ENCODE data around the gene ACBD4. TPM values are rescaled to one million over a fixed set of nuclear protein-coding genes. Genes with fewer than 3 reads are reported as not detected.

Gene ACBD4
- total and polyA plus RNA-seq, 2 of the 13 experiments (the other 11 are each of a cell fraction or from before 2014, with no cell fraction given), result 16.1 to 26.9 TPM

- TF ChIP-seq, protein P1, sequence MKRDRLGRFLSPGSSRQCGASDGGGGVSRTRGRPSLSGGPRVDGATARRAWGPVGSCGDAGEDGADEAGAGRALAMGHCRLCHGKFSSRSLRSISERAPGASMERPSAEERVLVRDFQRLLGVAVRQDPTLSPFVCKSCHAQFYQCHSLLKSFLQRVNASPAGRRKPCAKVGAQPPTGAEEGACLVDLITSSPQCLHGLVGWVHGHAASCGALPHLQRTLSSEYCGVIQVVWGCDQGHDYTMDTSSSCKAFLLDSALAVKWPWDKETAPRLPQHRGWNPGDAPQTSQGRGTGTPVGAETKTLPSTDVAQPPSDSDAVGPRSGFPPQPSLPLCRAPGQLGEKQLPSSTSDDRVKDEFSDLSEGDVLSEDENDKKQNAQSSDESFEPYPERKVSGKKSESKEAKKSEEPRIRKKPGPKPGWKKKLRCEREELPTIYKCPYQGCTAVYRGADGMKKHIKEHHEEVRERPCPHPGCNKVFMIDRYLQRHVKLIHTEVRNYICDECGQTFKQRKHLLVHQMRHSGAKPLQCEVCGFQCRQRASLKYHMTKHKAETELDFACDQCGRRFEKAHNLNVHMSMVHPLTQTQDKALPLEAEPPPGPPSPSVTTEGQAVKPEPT (CRISPR knock-in tag; IDR thresholded peaks at IDR 0.05; ENCODE audit: low read depth), result no peak; the same call in 1 of the 2 replicates
- TF ChIP-seq ZNF724P (CRISPR knock-in tag; IDR thresholded peaks at IDR 0.05; ENCODE audit: borderline replicate concordance), result no peak
- peak; percentile 90 for TF ChIP-seq CBX5 (CRISPR knock-in tag; IDR thresholded peaks at IDR 0.05; ENCODE audit: borderline replicate concordance)
- peak; percentile 62 for TF ChIP-seq YY1 (IDR thresholded peaks at IDR 0.05; ENCODE audit: insufficient read depth, insufficient replicate concordance, low read depth, low read length)
- TF ChIP-seq ZBTB38 (CRISPR knock-in tag; IDR thresholded peaks at IDR 0.05), result peak; percentile 35
- TF ChIP-seq ZNF557 (CRISPR knock-in tag; IDR thresholded peaks at IDR 0.05), result peak; percentile 87; the same call in 1 of the 2 replicates
- TF ChIP-seq, protein P2, sequence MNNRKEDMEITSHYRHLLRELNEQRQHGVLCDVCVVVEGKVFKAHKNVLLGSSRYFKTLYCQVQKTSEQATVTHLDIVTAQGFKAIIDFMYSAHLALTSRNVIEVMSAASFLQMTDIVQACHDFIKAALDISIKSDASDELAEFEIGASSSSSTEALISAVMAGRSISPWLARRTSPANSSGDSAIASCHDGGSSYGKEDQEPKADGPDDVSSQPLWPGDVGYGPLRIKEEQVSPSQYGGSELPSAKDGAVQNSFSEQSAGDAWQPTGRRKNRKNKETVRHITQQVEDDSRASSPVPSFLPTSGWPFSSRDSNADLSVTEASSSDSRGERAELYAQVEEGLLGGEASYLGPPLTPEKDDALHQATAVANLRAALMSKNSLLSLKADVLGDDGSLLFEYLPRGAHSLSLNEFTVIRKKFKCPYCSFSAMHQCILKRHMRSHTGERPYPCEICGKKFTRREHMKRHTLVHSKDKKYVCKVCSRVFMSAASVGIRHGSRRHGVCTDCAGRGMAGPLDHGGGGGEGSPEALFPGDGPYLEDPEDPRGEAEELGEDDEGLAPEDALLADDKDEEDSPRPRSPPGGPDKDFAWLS (CRISPR knock-in tag; IDR thresholded peaks at IDR 0.05; ENCODE audit: borderline replicate concordance), result no peak
- TF ChIP-seq ZNF790 (CRISPR knock-in tag; IDR thresholded peaks at IDR 0.05; ENCODE audit: borderline replicate concordance), result peak; percentile 79; the same call in 1 of the 2 replicates
- no peak for TF ChIP-seq IKZF4 (CRISPR knock-in tag; IDR thresholded peaks at IDR 0.05; ENCODE audit: borderline replicate concordance, low read depth, not compliant biosample characterization)
- TF ChIP-seq, protein P3, sequence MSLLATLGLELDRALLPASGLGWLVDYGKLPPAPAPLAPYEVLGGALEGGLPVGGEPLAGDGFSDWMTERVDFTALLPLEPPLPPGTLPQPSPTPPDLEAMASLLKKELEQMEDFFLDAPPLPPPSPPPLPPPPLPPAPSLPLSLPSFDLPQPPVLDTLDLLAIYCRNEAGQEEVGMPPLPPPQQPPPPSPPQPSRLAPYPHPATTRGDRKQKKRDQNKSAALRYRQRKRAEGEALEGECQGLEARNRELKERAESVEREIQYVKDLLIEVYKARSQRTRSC (CRISPR knock-in tag; IDR thresholded peaks at IDR 0.05; ENCODE audit: low read depth), result no peak
- no peak for TF ChIP-seq ZNF709 (CRISPR knock-in tag; IDR thresholded peaks at IDR 0.05)
- TF ChIP-seq, protein P4, sequence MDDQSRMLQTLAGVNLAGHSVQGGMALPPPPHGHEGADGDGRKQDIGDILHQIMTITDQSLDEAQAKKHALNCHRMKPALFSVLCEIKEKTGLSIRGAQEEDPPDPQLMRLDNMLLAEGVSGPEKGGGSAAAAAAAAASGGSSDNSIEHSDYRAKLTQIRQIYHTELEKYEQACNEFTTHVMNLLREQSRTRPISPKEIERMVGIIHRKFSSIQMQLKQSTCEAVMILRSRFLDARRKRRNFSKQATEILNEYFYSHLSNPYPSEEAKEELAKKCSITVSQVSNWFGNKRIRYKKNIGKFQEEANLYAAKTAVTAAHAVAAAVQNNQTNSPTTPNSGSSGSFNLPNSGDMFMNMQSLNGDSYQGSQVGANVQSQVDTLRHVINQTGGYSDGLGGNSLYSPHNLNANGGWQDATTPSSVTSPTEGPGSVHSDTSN (CRISPR knock-in tag; IDR thresholded peaks at IDR 0.05; ENCODE audit: borderline replicate concordance), result no peak
- TF ChIP-seq RAD51 (IDR thresholded peaks at IDR 0.05; ENCODE audit: borderline replicate concordance), result no peak
- TF ChIP-seq ZNF335 (CRISPR knock-in tag; IDR thresholded peaks at IDR 0.05), result 0 out of 2 replicates have a peak, but pooled peaks have one; percentile 6
- TF ChIP-seq, protein P5, sequence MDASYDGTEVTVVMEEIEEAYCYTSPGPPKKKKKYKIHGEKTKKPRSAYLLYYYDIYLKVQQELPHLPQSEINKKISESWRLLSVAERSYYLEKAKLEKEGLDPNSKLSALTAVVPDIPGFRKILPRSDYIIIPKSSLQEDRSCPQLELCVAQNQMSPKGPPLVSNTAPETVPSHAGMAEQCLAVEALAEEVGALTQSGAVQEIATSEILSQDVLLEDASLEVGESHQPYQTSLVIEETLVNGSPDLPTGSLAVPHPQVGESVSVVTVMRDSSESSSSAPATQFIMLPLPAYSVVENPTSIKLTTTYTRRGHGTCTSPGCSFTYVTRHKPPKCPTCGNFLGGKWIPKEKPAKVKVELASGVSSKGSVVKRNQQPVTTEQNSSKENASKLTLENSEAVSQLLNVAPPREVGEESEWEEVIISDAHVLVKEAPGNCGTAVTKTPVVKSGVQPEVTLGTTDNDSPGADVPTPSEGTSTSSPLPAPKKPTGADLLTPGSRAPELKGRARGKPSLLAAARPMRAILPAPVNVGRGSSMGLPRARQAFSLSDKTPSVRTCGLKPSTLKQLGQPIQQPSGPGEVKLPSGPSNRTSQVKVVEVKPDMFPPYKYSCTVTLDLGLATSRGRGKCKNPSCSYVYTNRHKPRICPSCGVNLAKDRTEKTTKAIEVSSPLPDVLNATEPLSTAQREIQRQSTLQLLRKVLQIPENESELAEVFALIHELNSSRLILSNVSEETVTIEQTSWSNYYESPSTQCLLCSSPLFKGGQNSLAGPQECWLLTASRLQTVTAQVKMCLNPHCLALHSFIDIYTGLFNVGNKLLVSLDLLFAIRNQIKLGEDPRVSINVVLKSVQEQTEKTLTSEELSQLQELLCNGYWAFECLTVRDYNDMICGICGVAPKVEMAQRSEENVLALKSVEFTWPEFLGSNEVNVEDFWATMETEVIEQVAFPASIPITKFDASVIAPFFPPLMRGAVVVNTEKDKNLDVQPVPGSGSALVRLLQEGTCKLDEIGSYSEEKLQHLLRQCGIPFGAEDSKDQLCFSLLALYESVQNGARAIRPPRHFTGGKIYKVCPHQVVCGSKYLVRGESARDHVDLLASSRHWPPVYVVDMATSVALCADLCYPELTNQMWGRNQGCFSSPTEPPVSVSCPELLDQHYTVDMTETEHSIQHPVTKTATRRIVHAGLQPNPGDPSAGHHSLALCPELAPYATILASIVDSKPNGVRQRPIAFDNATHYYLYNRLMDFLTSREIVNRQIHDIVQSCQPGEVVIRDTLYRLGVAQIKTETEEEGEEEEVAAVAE (CRISPR knock-in tag; IDR thresholded peaks at IDR 0.05; ENCODE audit: borderline replicate concordance), result no peak
- peak in 1 of 2 experiments; percentile 34; a peak in 2 of 4 replicates for TF ChIP-seq POLR2A (IDR thresholded peaks at IDR 0.05; ENCODE audit: insufficient read depth in 1 of 2, low read depth in 2 of 2, low read length in 2 of 2)
- no peak for TF ChIP-seq ZNF552 (CRISPR knock-in tag; IDR thresholded peaks at IDR 0.05; ENCODE audit: borderline replicate concordance)
- TF ChIP-seq ZSCAN12 (CRISPR knock-in tag; IDR thresholded peaks at IDR 0.05), result no peak
- TF ChIP-seq FOSL2 (CRISPR knock-in tag; IDR thresholded peaks at IDR 0.05), result peak; percentile 46
Measured at GRCh38 chr17:45149037-45149668, 13.7 kb downstream of the ACBD4 start (continued).
